ENCODE data around the gene PAFAH1B1. TPM values are rescaled to one million over a fixed set of nuclear protein-coding genes. Genes with fewer than 3 reads are reported as not detected.

Gene PAFAH1B1
- total and polyA plus RNA-seq, 4 donors: 14.0 to 44.1 (median 29.2) TPM

DNA sequence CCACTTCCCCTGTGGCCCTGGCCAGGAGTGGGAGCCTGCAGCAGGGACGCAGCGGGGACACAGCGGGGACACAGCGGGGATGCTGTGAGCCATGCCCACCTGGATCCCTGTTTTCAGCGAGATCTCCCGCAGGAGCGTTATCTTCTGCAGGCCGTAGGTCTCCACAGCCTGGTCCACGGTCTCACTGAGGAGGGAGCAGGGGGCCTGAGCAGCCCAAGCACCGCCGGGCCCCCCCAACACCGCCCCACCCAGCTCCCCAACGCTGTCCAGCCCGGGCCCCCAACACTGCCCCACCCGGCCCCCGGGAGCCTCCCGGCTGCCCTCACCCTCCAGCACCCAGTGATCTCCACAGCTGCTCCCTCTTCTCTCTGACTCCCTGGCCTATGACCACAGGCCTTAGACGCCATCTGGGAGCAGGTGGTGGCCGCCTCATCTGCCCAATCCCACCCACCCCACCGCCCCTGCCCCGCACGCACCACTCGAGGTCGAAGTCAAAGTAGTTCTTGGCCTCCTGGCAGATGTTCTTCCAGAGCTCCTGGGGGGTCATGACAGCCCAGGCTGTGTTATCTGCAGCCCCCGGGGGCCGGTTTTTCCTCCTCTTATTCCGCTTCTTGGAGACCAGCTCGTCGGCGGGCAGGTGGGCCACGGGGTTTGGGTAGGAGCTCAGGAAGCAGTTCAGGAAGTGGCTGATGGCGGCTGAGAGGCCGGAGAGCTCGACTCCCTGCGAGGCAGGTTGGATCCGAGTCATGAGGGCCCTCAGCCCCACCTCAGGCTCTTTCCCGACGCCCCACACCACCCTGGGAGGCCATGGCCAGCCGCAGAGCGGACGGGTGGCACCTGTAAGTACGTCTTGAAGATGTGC, 101.2 kb downstream of the PAFAH1B1 start:
- 95% methylated on average over 42 of the region's 42 CpGs for WGBS
- TF ChIP-seq TAF1 (conservative IDR thresholded peaks at IDR 0.05) (no peak), GABPA (IDR thresholded peaks at IDR 0.05 in 1 of 2, conservative IDR thresholded peaks at IDR 0.05 in 1 of 2) (no peak), JUND (IDR thresholded peaks at IDR 0.05) (no peak), HNF4A (conservative IDR thresholded peaks at IDR 0.05) (no peak), RAD21 (IDR thresholded peaks at IDR 0.05) (no peak), HNF4G (IDR thresholded peaks at IDR 0.05) (no peak), FOXA1 (IDR thresholded peaks at IDR 0.05) (no peak)
- TF ChIP-seq, protein P1, sequence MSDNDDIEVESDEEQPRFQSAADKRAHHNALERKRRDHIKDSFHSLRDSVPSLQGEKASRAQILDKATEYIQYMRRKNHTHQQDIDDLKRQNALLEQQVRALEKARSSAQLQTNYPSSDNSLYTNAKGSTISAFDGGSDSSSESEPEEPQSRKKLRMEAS (IDR thresholded peaks at IDR 0.05): no peak
- TF ChIP-seq, protein P2, sequence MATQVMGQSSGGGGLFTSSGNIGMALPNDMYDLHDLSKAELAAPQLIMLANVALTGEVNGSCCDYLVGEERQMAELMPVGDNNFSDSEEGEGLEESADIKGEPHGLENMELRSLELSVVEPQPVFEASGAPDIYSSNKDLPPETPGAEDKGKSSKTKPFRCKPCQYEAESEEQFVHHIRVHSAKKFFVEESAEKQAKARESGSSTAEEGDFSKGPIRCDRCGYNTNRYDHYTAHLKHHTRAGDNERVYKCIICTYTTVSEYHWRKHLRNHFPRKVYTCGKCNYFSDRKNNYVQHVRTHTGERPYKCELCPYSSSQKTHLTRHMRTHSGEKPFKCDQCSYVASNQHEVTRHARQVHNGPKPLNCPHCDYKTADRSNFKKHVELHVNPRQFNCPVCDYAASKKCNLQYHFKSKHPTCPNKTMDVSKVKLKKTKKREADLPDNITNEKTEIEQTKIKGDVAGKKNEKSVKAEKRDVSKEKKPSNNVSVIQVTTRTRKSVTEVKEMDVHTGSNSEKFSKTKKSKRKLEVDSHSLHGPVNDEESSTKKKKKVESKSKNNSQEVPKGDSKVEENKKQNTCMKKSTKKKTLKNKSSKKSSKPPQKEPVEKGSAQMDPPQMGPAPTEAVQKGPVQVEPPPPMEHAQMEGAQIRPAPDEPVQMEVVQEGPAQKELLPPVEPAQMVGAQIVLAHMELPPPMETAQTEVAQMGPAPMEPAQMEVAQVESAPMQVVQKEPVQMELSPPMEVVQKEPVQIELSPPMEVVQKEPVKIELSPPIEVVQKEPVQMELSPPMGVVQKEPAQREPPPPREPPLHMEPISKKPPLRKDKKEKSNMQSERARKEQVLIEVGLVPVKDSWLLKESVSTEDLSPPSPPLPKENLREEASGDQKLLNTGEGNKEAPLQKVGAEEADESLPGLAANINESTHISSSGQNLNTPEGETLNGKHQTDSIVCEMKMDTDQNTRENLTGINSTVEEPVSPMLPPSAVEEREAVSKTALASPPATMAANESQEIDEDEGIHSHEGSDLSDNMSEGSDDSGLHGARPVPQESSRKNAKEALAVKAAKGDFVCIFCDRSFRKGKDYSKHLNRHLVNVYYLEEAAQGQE (IDR thresholded peaks at IDR 0.05): no peak
- TF ChIP-seq, protein P3, sequence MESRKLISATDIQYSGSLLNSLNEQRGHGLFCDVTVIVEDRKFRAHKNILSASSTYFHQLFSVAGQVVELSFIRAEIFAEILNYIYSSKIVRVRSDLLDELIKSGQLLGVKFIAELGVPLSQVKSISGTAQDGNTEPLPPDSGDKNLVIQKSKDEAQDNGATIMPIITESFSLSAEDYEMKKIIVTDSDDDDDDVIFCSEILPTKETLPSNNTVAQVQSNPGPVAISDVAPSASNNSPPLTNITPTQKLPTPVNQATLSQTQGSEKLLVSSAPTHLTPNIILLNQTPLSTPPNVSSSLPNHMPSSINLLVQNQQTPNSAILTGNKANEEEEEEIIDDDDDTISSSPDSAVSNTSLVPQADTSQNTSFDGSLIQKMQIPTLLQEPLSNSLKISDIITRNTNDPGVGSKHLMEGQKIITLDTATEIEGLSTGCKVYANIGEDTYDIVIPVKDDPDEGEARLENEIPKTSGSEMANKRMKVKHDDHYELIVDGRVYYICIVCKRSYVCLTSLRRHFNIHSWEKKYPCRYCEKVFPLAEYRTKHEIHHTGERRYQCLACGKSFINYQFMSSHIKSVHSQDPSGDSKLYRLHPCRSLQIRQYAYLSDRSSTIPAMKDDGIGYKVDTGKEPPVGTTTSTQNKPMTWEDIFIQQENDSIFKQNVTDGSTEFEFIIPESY (IDR thresholded peaks at IDR 0.05): no peak
- no peak for DNase-seq (ENCODE audit: low spot score)
- peaks cover 31 to 82% (median 56%) of the 10 kb centered on the region in 4 donors for H3K36me3 ChIP-seq (ENCODE audit: control insufficient read depth in 4 of 4, insufficient read depth in 3 of 4, low read depth in 1 of 4, low read length in 3 of 4)
- no peaks in the 10 kb centered on the region for H3K27me3 ChIP-seq (ENCODE audit: control insufficient read depth in 4 of 4, insufficient read depth in 4 of 4, low read length in 3 of 4)
- no peak overlapping the region for H3K27ac ChIP-seq (ENCODE audit: low read depth in 1 of 2, low read length in 2 of 2)
- no peaks in the 10 kb centered on the region for H3K9me3 ChIP-seq (ENCODE audit: control insufficient read depth in 4 of 4, low read length in 3 of 4)
- H3K4me3 ChIP-seq (ENCODE audit: low read depth in 1 of 3, low read length in 3 of 3): no peak overlapping the region
- H3K4me1 ChIP-seq (ENCODE audit: control insufficient read depth in 4 of 4, insufficient read depth in 4 of 4, low read length in 3 of 4): no peaks in the 10 kb centered on the region
- no peak overlapping the region for H3K9ac ChIP-seq (ENCODE audit: low read depth in 1 of 2, low read length in 2 of 2)

DNA sequence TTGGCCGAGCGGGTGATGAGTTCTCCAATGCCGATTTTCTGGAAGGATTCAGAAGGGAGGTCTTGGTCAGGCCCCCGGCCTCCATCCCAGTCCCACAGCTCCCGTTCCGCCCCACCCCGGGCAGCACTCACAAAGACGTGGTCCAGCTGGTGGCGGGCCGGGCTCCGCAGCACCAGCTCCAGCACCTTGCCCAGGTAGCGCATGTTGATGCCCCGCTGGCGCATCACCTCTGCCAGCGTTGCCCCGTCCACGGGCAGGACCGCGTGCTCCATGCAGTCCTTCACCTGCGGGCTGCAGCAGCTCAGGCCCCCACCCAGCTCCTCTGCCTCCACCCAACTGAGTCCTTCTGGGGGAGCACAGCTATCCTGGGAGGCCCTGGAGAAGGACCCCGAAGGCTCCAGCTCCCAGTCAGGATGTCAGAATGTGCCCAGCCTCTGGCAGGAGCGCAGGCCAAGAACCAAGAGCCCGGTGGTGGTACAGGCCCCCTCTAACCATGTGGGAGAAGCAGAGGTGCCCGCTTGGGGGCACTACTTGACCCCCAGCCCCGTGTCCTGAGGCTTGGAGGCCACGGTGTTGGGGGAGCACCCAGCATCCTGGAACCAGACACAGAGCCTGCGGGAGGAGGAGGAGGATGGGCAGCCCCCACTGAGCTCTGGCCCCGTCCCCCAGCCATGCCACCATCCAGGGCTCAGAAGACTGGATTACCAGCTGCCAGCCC, 101.9 kb downstream of the PAFAH1B1 start:
- Histone ChIP-seq H3K27me3 (ENCODE audit: control insufficient read depth in 4 of 4, insufficient read depth in 4 of 4, low read length in 3 of 4) (no peaks in the 10 kb centered on the region), H3K9ac (ENCODE audit: low read depth in 1 of 2, low read length in 2 of 2) (no peak overlapping the region), H3K4me3 (ENCODE audit: low read depth in 1 of 3, low read length in 3 of 3) (no peak overlapping the region), H3K9me3 (ENCODE audit: control insufficient read depth in 4 of 4, low read length in 3 of 4) (no peaks in the 10 kb centered on the region), H3K4me1 (ENCODE audit: control insufficient read depth in 4 of 4, insufficient read depth in 4 of 4, low read length in 3 of 4) (no peaks in the 10 kb centered on the region), H3K27ac (ENCODE audit: low read depth in 1 of 2, low read length in 2 of 2) (no peak overlapping the region), H3K36me3 (ENCODE audit: control insufficient read depth in 4 of 4, insufficient read depth in 3 of 4, low read depth in 1 of 4, low read length in 3 of 4) (peaks cover 35 to 84% (median 55%) of the 10 kb centered on the region in 4 donors)
- no peak for DNase-seq (ENCODE audit: low spot score)
- TF ChIP-seq JUND (IDR thresholded peaks at IDR 0.05): no peak
- 94% methylated on average over 28 of the region's 28 CpGs for WGBS
